ENCODE data around the gene KCNIP1.

- TF ChIP-seq CTCF (IDR thresholded peaks at IDR 0.05 in 2 of 3, conservative IDR thresholded peaks at IDR 0.05 in 1 of 3; ENCODE audit: borderline replicate concordance in 1 of 3, insufficient read depth in 1 of 3, low read depth in 2 of 3, low read length in 2 of 3) (no peak), CBX3 (IDR thresholded peaks at IDR 0.05; ENCODE audit: low read depth) (no peak), POLR2A (IDR thresholded peaks at IDR 0.05; ENCODE audit: borderline replicate concordance, extremely low read depth, insufficient read depth, insufficient read length) (no peak), ZFX (IDR thresholded peaks at IDR 0.05) (no peak), CEBPB (IDR thresholded peaks at IDR 0.05; ENCODE audit: low read depth) (no peak), EZH2 (IDR thresholded peaks at IDR 0.05) (no peak), TCF7L2 (IDR thresholded peaks at IDR 0.05; ENCODE audit: borderline replicate concordance, extremely low read depth, insufficient read depth, insufficient read length) (no peak), EZH2phosphoT487 (IDR thresholded peaks at IDR 0.05; ENCODE audit: borderline replicate concordance) (no peak)
- TF ChIP-seq, protein P1, sequence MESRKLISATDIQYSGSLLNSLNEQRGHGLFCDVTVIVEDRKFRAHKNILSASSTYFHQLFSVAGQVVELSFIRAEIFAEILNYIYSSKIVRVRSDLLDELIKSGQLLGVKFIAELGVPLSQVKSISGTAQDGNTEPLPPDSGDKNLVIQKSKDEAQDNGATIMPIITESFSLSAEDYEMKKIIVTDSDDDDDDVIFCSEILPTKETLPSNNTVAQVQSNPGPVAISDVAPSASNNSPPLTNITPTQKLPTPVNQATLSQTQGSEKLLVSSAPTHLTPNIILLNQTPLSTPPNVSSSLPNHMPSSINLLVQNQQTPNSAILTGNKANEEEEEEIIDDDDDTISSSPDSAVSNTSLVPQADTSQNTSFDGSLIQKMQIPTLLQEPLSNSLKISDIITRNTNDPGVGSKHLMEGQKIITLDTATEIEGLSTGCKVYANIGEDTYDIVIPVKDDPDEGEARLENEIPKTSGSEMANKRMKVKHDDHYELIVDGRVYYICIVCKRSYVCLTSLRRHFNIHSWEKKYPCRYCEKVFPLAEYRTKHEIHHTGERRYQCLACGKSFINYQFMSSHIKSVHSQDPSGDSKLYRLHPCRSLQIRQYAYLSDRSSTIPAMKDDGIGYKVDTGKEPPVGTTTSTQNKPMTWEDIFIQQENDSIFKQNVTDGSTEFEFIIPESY (IDR thresholded peaks at IDR 0.05; ENCODE audit: extremely low read depth, insufficient replicate concordance, low read length): no peak
- TF ChIP-seq, protein P2, sequence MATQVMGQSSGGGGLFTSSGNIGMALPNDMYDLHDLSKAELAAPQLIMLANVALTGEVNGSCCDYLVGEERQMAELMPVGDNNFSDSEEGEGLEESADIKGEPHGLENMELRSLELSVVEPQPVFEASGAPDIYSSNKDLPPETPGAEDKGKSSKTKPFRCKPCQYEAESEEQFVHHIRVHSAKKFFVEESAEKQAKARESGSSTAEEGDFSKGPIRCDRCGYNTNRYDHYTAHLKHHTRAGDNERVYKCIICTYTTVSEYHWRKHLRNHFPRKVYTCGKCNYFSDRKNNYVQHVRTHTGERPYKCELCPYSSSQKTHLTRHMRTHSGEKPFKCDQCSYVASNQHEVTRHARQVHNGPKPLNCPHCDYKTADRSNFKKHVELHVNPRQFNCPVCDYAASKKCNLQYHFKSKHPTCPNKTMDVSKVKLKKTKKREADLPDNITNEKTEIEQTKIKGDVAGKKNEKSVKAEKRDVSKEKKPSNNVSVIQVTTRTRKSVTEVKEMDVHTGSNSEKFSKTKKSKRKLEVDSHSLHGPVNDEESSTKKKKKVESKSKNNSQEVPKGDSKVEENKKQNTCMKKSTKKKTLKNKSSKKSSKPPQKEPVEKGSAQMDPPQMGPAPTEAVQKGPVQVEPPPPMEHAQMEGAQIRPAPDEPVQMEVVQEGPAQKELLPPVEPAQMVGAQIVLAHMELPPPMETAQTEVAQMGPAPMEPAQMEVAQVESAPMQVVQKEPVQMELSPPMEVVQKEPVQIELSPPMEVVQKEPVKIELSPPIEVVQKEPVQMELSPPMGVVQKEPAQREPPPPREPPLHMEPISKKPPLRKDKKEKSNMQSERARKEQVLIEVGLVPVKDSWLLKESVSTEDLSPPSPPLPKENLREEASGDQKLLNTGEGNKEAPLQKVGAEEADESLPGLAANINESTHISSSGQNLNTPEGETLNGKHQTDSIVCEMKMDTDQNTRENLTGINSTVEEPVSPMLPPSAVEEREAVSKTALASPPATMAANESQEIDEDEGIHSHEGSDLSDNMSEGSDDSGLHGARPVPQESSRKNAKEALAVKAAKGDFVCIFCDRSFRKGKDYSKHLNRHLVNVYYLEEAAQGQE (IDR thresholded peaks at IDR 0.05; ENCODE audit: low read depth): no peak
Measured at GRCh38 chr5:170715141-170715540, 211.3 kb downstream of the KCNIP1 start.
